ENCODE measurements around the gene NONO.

DNA sequence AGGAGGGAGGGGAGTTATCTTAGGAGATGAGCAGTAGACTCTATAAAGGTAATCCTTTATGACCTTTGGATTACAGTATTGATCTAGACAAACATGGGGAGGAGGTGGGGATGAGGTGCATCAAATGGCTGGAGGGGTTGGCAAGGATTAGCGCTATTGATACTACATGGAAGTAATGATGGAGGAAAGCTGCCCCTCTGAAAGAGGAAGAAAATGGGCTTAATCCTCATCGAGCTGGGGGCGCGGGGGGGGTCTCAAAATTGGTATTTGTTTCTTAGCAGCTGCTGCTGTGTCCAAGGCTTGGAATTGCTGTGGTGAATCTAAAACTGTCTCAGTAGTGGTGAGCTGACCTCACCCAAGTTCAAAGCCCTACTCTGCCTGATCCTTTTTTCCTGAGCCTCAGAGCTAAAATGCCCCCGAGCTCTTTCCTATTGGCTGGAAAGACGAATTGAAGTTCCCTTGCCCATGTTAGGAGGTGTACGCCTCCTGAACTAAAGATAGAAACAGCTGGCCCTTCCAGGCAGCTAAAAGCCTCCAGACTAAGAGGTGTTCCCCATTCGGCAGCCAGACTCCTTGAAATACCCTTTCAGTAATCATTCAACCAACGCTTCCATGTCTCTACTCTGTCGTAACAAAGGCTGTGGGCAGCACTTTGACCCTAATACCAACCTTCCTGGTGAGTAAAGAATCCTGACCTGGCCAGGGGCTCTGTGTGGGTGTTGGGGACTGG, 17.9 kb downstream of the NONO start, which contains the start of gene ITGB1BP2:
- TF ChIP-seq CTCF (conservative IDR thresholded peaks at IDR 0.05; ENCODE audit: low read depth, low read length): no peak
- TF ChIP-seq EZH2 (IDR thresholded peaks at IDR 0.05; ENCODE audit: borderline replicate concordance, low read depth, low read length, poor library complexity, severe bottlenecking): no peak

All from A673 (cell line).